ENCODE data around the gene PACRG. TPM values are rescaled to one million over a fixed set of nuclear protein-coding genes. Genes with fewer than 3 reads are reported as not detected.

Gene PACRG
- total and polyA plus RNA-seq, 2 donors (not counting 3 experiments of a cell fraction or from before 2014, with no cell fraction given), result 0.08 TPM; not detected in 1

DNA sequence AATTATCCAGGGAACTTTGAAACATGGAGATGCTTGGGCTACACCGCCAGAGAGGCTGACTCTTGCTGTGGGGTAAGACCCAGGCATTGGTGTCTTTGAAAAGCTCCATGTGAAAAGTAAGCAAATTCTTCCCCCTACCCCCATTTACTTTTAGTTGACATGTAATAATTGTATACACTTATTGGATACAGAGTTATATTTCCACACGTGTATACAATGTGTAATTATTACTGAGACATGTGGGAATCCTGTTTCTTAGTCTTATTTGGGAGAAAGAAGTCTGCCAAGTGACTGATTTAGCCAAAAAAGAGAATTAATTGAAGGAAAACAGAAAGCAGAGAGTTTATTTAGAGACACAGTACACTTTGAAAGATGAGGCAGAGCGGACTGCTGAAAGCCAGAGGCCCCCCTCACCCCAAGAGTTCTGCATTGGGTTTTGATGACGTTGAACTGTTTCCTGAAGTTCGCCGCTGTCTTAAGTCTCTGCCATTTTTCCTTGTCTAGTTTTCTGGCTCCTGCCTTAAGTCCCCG, 193.8 kb downstream of the PACRG start:
- no peak overlapping the region for H3K27ac ChIP-seq (ENCODE audit: insufficient read depth, low read depth, low read length)
- H3K36me3 ChIP-seq (ENCODE audit: control insufficient read depth in 2 of 2, extremely low read depth in 1 of 2, insufficient read depth in 2 of 2, low read length in 2 of 2), result no peaks in the 10 kb centered on the region
- dilution Hi-C loops (cut with MboI; ENCODE audit: extremely low pct_ligation_motif_present, low sequenced_read_pairs), result no loop called here
- no peaks in the 10 kb centered on the region for H3K4me1 ChIP-seq (ENCODE audit: control insufficient read depth, extremely low read depth, insufficient read depth, low read length)
- DNase-seq (ENCODE audit: low read depth, low spot score) (no peak), FAIRE-seq (no peak)
- no peaks in the 10 kb centered on the region for H3K79me2 ChIP-seq (ENCODE audit: control insufficient read depth, insufficient read depth, low read length)
- no peaks in the 10 kb centered on the region for H4K20me1 ChIP-seq (replicated peaks; ENCODE audit: control insufficient read depth, extremely low read depth, insufficient read depth, low read length)
- POLR2A ChIA-PET, result no interaction called here
- TF ChIP-seq EZH2 (IDR thresholded peaks at IDR 0.05; ENCODE audit: borderline replicate concordance, low read depth, low read length, severe bottlenecking) (no peak), POLR2A (IDR thresholded peaks at IDR 0.05; ENCODE audit: low read depth, low read length) (no peak), POLR2AphosphoS5 (IDR thresholded peaks at IDR 0.05; ENCODE audit: insufficient read depth, low read depth, low read length) (no peak), MYC (IDR thresholded peaks at IDR 0.05; ENCODE audit: low read depth, low read length) (no peak), GATA2 (IDR thresholded peaks at IDR 0.05; ENCODE audit: insufficient read depth, insufficient read length, low read depth, low read length) (no peak), FOS (IDR thresholded peaks at IDR 0.05; ENCODE audit: borderline replicate concordance, insufficient read depth, low read length) (no peak), JUN (IDR thresholded peaks at IDR 0.05; ENCODE audit: borderline replicate concordance, insufficient read depth, insufficient read length, low read depth) (no peak), MAX (IDR thresholded peaks at IDR 0.05; ENCODE audit: insufficient read depth, insufficient read length) (no peak)
- TF ChIP-seq, protein P1, sequence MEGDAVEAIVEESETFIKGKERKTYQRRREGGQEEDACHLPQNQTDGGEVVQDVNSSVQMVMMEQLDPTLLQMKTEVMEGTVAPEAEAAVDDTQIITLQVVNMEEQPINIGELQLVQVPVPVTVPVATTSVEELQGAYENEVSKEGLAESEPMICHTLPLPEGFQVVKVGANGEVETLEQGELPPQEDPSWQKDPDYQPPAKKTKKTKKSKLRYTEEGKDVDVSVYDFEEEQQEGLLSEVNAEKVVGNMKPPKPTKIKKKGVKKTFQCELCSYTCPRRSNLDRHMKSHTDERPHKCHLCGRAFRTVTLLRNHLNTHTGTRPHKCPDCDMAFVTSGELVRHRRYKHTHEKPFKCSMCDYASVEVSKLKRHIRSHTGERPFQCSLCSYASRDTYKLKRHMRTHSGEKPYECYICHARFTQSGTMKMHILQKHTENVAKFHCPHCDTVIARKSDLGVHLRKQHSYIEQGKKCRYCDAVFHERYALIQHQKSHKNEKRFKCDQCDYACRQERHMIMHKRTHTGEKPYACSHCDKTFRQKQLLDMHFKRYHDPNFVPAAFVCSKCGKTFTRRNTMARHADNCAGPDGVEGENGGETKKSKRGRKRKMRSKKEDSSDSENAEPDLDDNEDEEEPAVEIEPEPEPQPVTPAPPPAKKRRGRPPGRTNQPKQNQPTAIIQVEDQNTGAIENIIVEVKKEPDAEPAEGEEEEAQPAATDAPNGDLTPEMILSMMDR (IDR thresholded peaks at IDR 0.05; ENCODE audit: extremely low read depth in 1 of 2, insufficient read depth in 1 of 2, low read depth in 1 of 2, low read length in 2 of 2), result no peak
- H3K9ac ChIP-seq (replicated peaks; ENCODE audit: extremely low read depth, insufficient read depth, low read length), result no peak overlapping the region
- no TSS peak for BruUV-seq (replicated peaks)
- no peaks in the 10 kb centered on the region for H3K9me3 ChIP-seq (replicated peaks; ENCODE audit: control insufficient read depth, insufficient read depth, low read length)
- intact Hi-C loops (cut with micrococcal nuclease), result no loop called here
- H3K4me3 ChIP-seq (replicated peaks in 1 of 3; ENCODE audit: insufficient read depth in 1 of 3, low read depth in 1 of 3, low read length in 3 of 3), result no peak overlapping the region
- H3K9me1 ChIP-seq (replicated peaks; ENCODE audit: control insufficient read depth, extremely low read depth, insufficient read depth, low read length), result no peaks in the 10 kb centered on the region
- no peak overlapping the region for H3K4me2 ChIP-seq (ENCODE audit: insufficient read depth, low read length)
- H3K27me3 ChIP-seq (ENCODE audit: control insufficient read depth in 2 of 2, insufficient read depth in 2 of 2, low read length in 2 of 2), result no peaks in the 10 kb centered on the region
- CTCF ChIA-PET, result no interaction called here
- H2AFZ ChIP-seq (ENCODE audit: low read depth, low read length), result no peak overlapping the region
